H1 (cell line): ENCODE data around the gene ICAM5. TPM values are rescaled to one million over a fixed set of nuclear protein-coding genes. Genes with fewer than 3 reads are reported as not detected.

ENCODE experiments used
- CTCF ChIA-PET: fragments of 300-600 bp; sonication (Branson Sonifier 250); formaldehyde crosslinking; loops from one replicate; lab custom pipeline; 2021; ENCODE audit not compliant: partially characterized antibody; lab: Charles Lee
- POLR2A ChIA-PET: fragments of 300-600 bp; sonication (Branson Sonifier 250); formaldehyde crosslinking; loops from one replicate; lab custom pipeline; 2021; ENCODE audit warnings: inconsistent platforms; ENCODE audit not compliant: partially characterized antibody; lab: Charles Lee
- DNase-seq, 2 experiments: peaks; one replicate each; pipeline versions ENCODE4 v3.0.0 to v3.0.0-alpha.2; 2010 to 2022; ENCODE audit warnings: low spot score in 2 of 2, low read depth in 1 of 2, mixed read lengths in 1 of 2
- FAIRE-seq: peaks from 2 replicates; lab custom pipeline; 2011; peaks lifted over from hg19 to GRCh38; lab: Jason Lieb, UNC
- H2AFZ ChIP-seq: 2 replicates; pipeline ENCODE4 v1.8.1; 2012; ENCODE audit warnings: low read length, inconsistent platforms
- H2AK5ac ChIP-seq: 2 replicates; pipeline ENCODE4 v1.6.1; 2013; ENCODE audit warnings: low read depth, low read length
- H2BK120ac ChIP-seq: replicated peaks from 2 replicates; pipeline ENCODE3; 2013; ENCODE audit warnings: low read depth, low read length, inconsistent platforms
- H2BK12ac ChIP-seq: 2 replicates; pipeline ENCODE4 v1.6.1; 2013; ENCODE audit warnings: low read depth, low read length
- H2BK15ac ChIP-seq: 2 replicates; pipeline ENCODE4 v1.6.1; 2013; ENCODE audit warnings: low read length
- H2BK20ac ChIP-seq: 2 replicates; pipeline ENCODE4 v1.6.1; 2013; ENCODE audit warnings: low read length
- H2BK5ac ChIP-seq: 2 replicates; pipeline ENCODE4 v1.6.1; 2013; ENCODE audit warnings: low read depth, low read length
- H3K14ac ChIP-seq: 2 replicates; pipeline ENCODE4 v1.6.1; 2013; ENCODE audit warnings: inconsistent platforms; ENCODE audit not compliant: insufficient read length
- H3K18ac ChIP-seq: 2 replicates; pipeline ENCODE4 v1.6.1; 2013; ENCODE audit warnings: low read length; ENCODE audit errors: extremely low read depth
- H3K23ac ChIP-seq: 2 replicates; pipeline ENCODE4 v1.6.1; 2013; ENCODE audit warnings: inconsistent platforms; ENCODE audit not compliant: insufficient read length
- H3K23me2 ChIP-seq: 2 replicates; pipeline ENCODE4 v1.6.1; 2013; ENCODE audit warnings: low read depth, low read length
- H3K27ac ChIP-seq: 2 replicates; pipeline ENCODE4 v1.6.1; 2011; ENCODE audit warnings: low read depth, low read length, inconsistent platforms
- H3K27me3 ChIP-seq, 4 experiments: replicated peaks in 1 of 4; 1 replicate in 1 of 4; 2 replicates in 3 of 4; pipeline versions ENCODE4 v1.6.1 to v1.8.1; 2011 to 2013; ENCODE audit warnings: low read length in 3 of 4, mild to moderate bottlenecking in 3 of 4, inconsistent platforms in 2 of 4, mixed read lengths in 2 of 4, moderate library complexity in 1 of 4; ENCODE audit not compliant: control insufficient read depth in 3 of 4, insufficient read depth in 3 of 4; ENCODE audit errors: extremely low read depth in 1 of 4
- H3K36me3 ChIP-seq, 4 experiments: 2 replicates each; pipeline versions ENCODE4 v1.6.1 to v1.8.1; 2011 to 2013; ENCODE audit warnings: mild to moderate bottlenecking in 4 of 4, low read length in 3 of 4, moderate library complexity in 2 of 4, control low read depth in 1 of 4, inconsistent platforms in 1 of 4; ENCODE audit not compliant: insufficient read depth in 4 of 4, control insufficient read depth in 2 of 4
- H3K4ac ChIP-seq: replicated peaks from 2 replicates; pipeline ENCODE3; 2013; ENCODE audit warnings: low read length, low read depth, mixed read lengths, inconsistent platforms; ENCODE audit not compliant: insufficient read length
- H3K4me1 ChIP-seq, 4 experiments: replicated peaks in 1 of 4; 1 replicate in 1 of 4; 2 replicates in 3 of 4; pipeline versions ENCODE4 v1.6.1 to v1.8.1; 2011 to 2013; ENCODE audit warnings: low read length in 3 of 4, inconsistent platforms in 2 of 4, mixed read lengths in 1 of 4; ENCODE audit not compliant: insufficient read depth in 4 of 4, control insufficient read depth in 3 of 4
- H3K4me2 ChIP-seq, 2 experiments: 2 replicates each; pipeline versions ENCODE4 v1.6.1 to v1.8.1; 2011 to 2013; ENCODE audit warnings: low read depth in 2 of 2, low read length in 2 of 2, control low read depth in 1 of 2, inconsistent platforms in 1 of 2, mild to moderate bottlenecking in 1 of 2; ENCODE audit not compliant: insufficient read depth in 1 of 2
- H3K4me3 ChIP-seq, 4 experiments: fragments of 200-600, 300-600 bp in 1 of 4; sonication (generic), shearing (Covaris generic), sonication (Bioruptor Twin) in 1 of 4; 2 replicates each; pipeline versions ENCODE4 v1.5.1 to v1.8.1; 2011 to 2016; ENCODE audit warnings: low read length in 4 of 4, low read depth in 3 of 4, control low read depth in 2 of 4, inconsistent platforms in 2 of 4, mild to moderate bottlenecking in 2 of 4, mixed read lengths in 1 of 4, moderate library complexity in 1 of 4; ENCODE audit not compliant: insufficient read depth in 2 of 4; ENCODE audit errors: extremely low read depth in 1 of 4
- H3K56ac ChIP-seq: replicated peaks from 2 replicates; pipeline ENCODE3; 2013; ENCODE audit warnings: low read depth, mild to moderate bottlenecking, mixed read lengths, low read length, inconsistent platforms; ENCODE audit not compliant: insufficient read length
- H3K79me1 ChIP-seq: 2 replicates; pipeline ENCODE4 v1.6.1; 2013; ENCODE audit warnings: low read depth, low read length, control low read depth
- H3K79me2 ChIP-seq, 2 experiments: 2 replicates each; pipeline versions ENCODE4 v1.6.1 to v1.8.1; 2012 to 2013; ENCODE audit warnings: low read length in 2 of 2, mild to moderate bottlenecking in 2 of 2, inconsistent platforms in 1 of 2; ENCODE audit not compliant: insufficient read depth in 2 of 2, control insufficient read depth in 1 of 2
- H3K9ac ChIP-seq, 4 experiments: replicated peaks in 1 of 4; 1 replicate in 1 of 4; 2 replicates in 3 of 4; pipeline versions ENCODE4 v1.6.1 to v1.8.1; 2011 to 2013; ENCODE audit warnings: low read depth in 3 of 4, low read length in 3 of 4, control low read depth in 2 of 4, mild to moderate bottlenecking in 2 of 4, moderate library complexity in 2 of 4, inconsistent platforms in 1 of 4; ENCODE audit errors: extremely low read depth in 1 of 4
- H3K9me3 ChIP-seq, 2 experiments: 2 replicates each; pipeline versions ENCODE4 v1.6.1 to v1.8.1; 2012 to 2013; ENCODE audit warnings: mild to moderate bottlenecking in 2 of 2, moderate library complexity in 2 of 2, control low read depth in 1 of 2, inconsistent platforms in 1 of 2, low read depth in 1 of 2, low read length in 1 of 2, mixed read lengths in 1 of 2; ENCODE audit not compliant: insufficient read depth in 2 of 2
- H4K20me1 ChIP-seq, 2 experiments: replicated peaks in 1 of 2; 2 replicates each; pipeline versions ENCODE3 to v1.8.1; 2011 to 2013; ENCODE audit warnings: inconsistent platforms in 2 of 2, low read length in 2 of 2, mild to moderate bottlenecking in 1 of 2; ENCODE audit not compliant: insufficient read depth in 2 of 2, control insufficient read depth in 1 of 2
- H4K5ac ChIP-seq: 2 replicates; pipeline ENCODE4 v1.6.1; 2013; ENCODE audit warnings: low read length, low read depth, mixed read lengths, inconsistent platforms; ENCODE audit not compliant: insufficient read length
- H4K8ac ChIP-seq: 2 replicates; pipeline ENCODE4 v1.8.0; 2013; ENCODE audit warnings: mild to moderate bottlenecking, moderate library complexity, low read length, inconsistent platforms; ENCODE audit not compliant: insufficient read depth; ENCODE audit errors: extremely low read depth
- H4K91ac ChIP-seq: replicated peaks from 2 replicates; pipeline ENCODE3; 2013; ENCODE audit warnings: low read length, mixed read lengths, inconsistent platforms; ENCODE audit not compliant: insufficient read length
- ASH2L ChIP-seq: fragments of 200-600, 300-600 bp; sonication (generic); IDR thresholded peaks from one replicate; pipeline ENCODE4 v1.7.1; 2017; ENCODE audit warnings: low read length
- ATF2 ChIP-seq: IDR thresholded peaks from 2 replicates; pipeline ENCODE4 v1.6.1; 2012; ENCODE audit warnings: low read length, inconsistent platforms
- CTBP2 ChIP-seq: IDR thresholded peaks from 2 replicates; pipeline ENCODE4 v1.7.0; 2011; ENCODE audit warnings: borderline replicate concordance, mild to moderate bottlenecking, moderate library complexity, mixed read lengths, low read length; ENCODE audit not compliant: insufficient read depth, insufficient read length
- EZH2 ChIP-seq: fragments of 200-600 bp; sonication (generic); IDR thresholded peaks from 2 replicates; pipeline ENCODE4 v1.7.1; 2012; ENCODE audit warnings: low read depth, mild to moderate bottlenecking, moderate library complexity, low read length, inconsistent platforms; ENCODE audit not compliant: severe bottlenecking
- HDAC2 ChIP-seq, 2 experiments: fragments of 300-600 bp in 1 of 2; sonication (generic) in 1 of 2; IDR thresholded peaks; 2 replicates each; pipeline ENCODE4 v1.6.1; 2011 to 2012; ENCODE audit warnings: low read depth in 2 of 2, low read length in 2 of 2, mild to moderate bottlenecking in 2 of 2, moderate library complexity in 2 of 2, borderline replicate concordance in 1 of 2, inconsistent platforms in 1 of 2
- POLR2A ChIP-seq, 2 experiments: IDR thresholded peaks; 1 replicate in 1 of 2; 2 replicates in 1 of 2; pipeline ENCODE4 v1.6.1; 2011; ENCODE audit warnings: low read depth in 2 of 2, low read length in 2 of 2, mild to moderate bottlenecking in 2 of 2; ENCODE audit errors: control extremely low read depth in 1 of 2
- RAD21 ChIP-seq, 2 experiments: IDR thresholded peaks in 1 of 2; conservative IDR thresholded peaks in 1 of 2; 2 replicates each; pipeline ENCODE4 v1.6.1; 2011; ENCODE audit warnings: low read depth in 2 of 2, low read length in 2 of 2, improper control_type of control experiment in 1 of 2, inconsistent platforms in 1 of 2, mild to moderate bottlenecking in 1 of 2, moderate library complexity in 1 of 2
- SP4 ChIP-seq: IDR thresholded peaks from 2 replicates; pipeline ENCODE4 v1.6.1; 2012; ENCODE audit warnings: low read length, inconsistent platforms
- SRF ChIP-seq: IDR thresholded peaks from 2 replicates; pipeline ENCODE4 v1.6.1; 2011; ENCODE audit warnings: mild to moderate bottlenecking, low read depth, low read length, moderate library complexity
- SUZ12 ChIP-seq: fragments of 200-600 bp; sonication (generic); IDR thresholded peaks from 2 replicates; pipeline ENCODE4 v1.6.1; 2012; ENCODE audit warnings: mild to moderate bottlenecking, inconsistent platforms, low read length, moderate library complexity, mixed read lengths
- WGBS, 2 experiments: shearing (Covaris generic) in 1 of 2; methylation state at CpG; one replicate each; pipeline versions ENCODE4 v1.1.6 to v1.1.7; 2013 to 2015; ENCODE audit warnings: low lambda C conversion rate in 2 of 2, mixed read lengths in 2 of 2, inconsistent platforms in 1 of 2, low coverage in 1 of 2, missing lambda C conversion rate in 1 of 2; ENCODE audit not compliant: insufficient replicate concordance in 2 of 2, insufficient coverage in 1 of 2, insufficient read length in 1 of 2; ENCODE audit errors: extremely low coverage in 1 of 2, missing lambda C conversion rate in 1 of 2; 5-methylcytosine and 5-hydroxymethylcytosine counted together
- polyA plus RNA-seq, 7 experiments: library from polyadenylated mRNA; depleted of rRNA in 3 of 7; stranded (reverse) in 5 of 7; unstranded in 2 of 7; fragments of >200 nt in 5 of 7; fragments of 200-250 nt in 2 of 7; gene quantifications; 1 replicate in 5 of 7; 2 replicates in 1 of 7; 4 replicates in 1 of 7; pipeline versions ENCODE4 v1.2.1 to v1.2.3, GENCODE V29; 2011 to 2013; ENCODE audit warnings: missing spikeins in 2 of 7, mixed read lengths in 2 of 7
- total RNA-seq: library from RNA; stranded (reverse); fragmentation: NEBNext Ultra II Directional; extraction: Animal tissue kit (Norgen Biotek cat#: 25700); gene quantifications from 2 replicates; pipeline ENCODE4 v1.2.1, GENCODE V29; 2021

Gene ICAM5
- total and polyA plus RNA-seq, 2 of the 8 experiments (the other 6 are each of a cell fraction or from before 2014, with no cell fraction given): 3.9 to 4.8 TPM

- Histone ChIP-seq H3K9ac (no peak overlapping the region), H3K23me2 (peaks cover 11% of the 10 kb centered on the region; the same call in 1 of the 2 replicates), H3K27ac (no peak overlapping the region), H2BK15ac (no peak overlapping the region), H2BK20ac (no peak overlapping the region), H3K56ac (no peak overlapping the region), H2AK5ac (no peak overlapping the region), H2BK120ac (no peak overlapping the region), H3K9me3 (no peaks in the 10 kb centered on the region), H4K91ac (peak overlapping the region; percentile 34), H3K79me2 (no peaks in the 10 kb centered on the region), H2BK5ac (no peak overlapping the region), H3K14ac (no peak overlapping the region), H3K4me3 (peak overlapping the region in 2 of 4 experiments; percentile 30 to 59; a peak in 4 of 8 replicates), H3K36me3 (no peaks in the 10 kb centered on the region), H2AFZ (no peak overlapping the region), H3K27me3 (peaks cover 9 to 25% (median 23%) of the 10 kb centered on the region in 4 experiments), H4K8ac (no peak overlapping the region; the same call in 1 of the 2 replicates), H3K23ac (no peak overlapping the region), H4K20me1 (no peaks in the 10 kb centered on the region), H2BK12ac (no peak overlapping the region; the same call in 1 of the 2 replicates), H3K18ac (no peak overlapping the region), H4K5ac (no peak overlapping the region), H3K4ac (no peak overlapping the region), H3K4me2 (peak overlapping the region; percentile 70 to 75), H3K4me1 (peaks cover 0 to 8% (median 5%) of the 10 kb centered on the region in 4 experiments; a peak in 5 of 7 replicates), H3K79me1 (no peaks in the 10 kb centered on the region)
- FAIRE-seq (no peak), DNase-seq (no peak)
- POLR2A ChIA-PET: interaction anchor here (0.6 to 3.3 kb wide), 22 partner anchors 9 to 153 kb away, joined by 3 to 28 read pairs (median 6); partner anchors contain the start of genes DNMT1, ICAM4, ICAM5 and RAVER1
- WGBS, 2 experiments: 79% methylated on average over 5 of the region's 12 CpGs; no CpG with 5 or more reads in 1 of the 2 experiments
- CTCF ChIA-PET: interaction anchor here (0.7 to 9.4 kb wide), 26 partner anchors 12 to 164 kb away, joined by 3 to 122 read pairs (median 4); partner anchors contain the start of genes ICAM4, ICAM5 and TYK2
- TF ChIP-seq ATF2 (no peak), RAD21 (IDR thresholded peaks at IDR 0.05 in 1 of 2, conservative IDR thresholded peaks at IDR 0.05 in 1 of 2; ENCODE audit: low read depth in 2 of 2, low read length in 2 of 2) (no peak), SUZ12 (no peak), POLR2A (IDR thresholded peaks at IDR 0.05; ENCODE audit: control extremely low read depth in 1 of 2, low read depth in 2 of 2, low read length in 2 of 2) (no peak), SP4 (no peak), EZH2 (no peak), HDAC2 (IDR thresholded peaks at IDR 0.05; ENCODE audit: borderline replicate concordance in 1 of 2, low read depth in 2 of 2, low read length in 2 of 2) (no peak), ASH2L (no peak), CTBP2 (no peak), SRF (no peak)
Observed at GRCh38 chr19:10271543-10272086, 18.1 kb upstream of the ICAM5 start.
